Smooth muscle cell of the coronary artery (primary cell): Measurements from ENCODE around the gene LPIN2. TPM values are rescaled to one million over a fixed set of nuclear protein-coding genes. Genes with fewer than 3 reads are reported as not detected.

Source experiments
- total RNA-seq: library from RNA; depleted of rRNA; stranded (reverse); fragments of >200 nt; gene quantifications from 2 replicates; pipeline ENCODE4 v1.2.3, GENCODE V29; 2014; ENCODE audit warnings: low replicate concordance

Gene LPIN2, protein sequence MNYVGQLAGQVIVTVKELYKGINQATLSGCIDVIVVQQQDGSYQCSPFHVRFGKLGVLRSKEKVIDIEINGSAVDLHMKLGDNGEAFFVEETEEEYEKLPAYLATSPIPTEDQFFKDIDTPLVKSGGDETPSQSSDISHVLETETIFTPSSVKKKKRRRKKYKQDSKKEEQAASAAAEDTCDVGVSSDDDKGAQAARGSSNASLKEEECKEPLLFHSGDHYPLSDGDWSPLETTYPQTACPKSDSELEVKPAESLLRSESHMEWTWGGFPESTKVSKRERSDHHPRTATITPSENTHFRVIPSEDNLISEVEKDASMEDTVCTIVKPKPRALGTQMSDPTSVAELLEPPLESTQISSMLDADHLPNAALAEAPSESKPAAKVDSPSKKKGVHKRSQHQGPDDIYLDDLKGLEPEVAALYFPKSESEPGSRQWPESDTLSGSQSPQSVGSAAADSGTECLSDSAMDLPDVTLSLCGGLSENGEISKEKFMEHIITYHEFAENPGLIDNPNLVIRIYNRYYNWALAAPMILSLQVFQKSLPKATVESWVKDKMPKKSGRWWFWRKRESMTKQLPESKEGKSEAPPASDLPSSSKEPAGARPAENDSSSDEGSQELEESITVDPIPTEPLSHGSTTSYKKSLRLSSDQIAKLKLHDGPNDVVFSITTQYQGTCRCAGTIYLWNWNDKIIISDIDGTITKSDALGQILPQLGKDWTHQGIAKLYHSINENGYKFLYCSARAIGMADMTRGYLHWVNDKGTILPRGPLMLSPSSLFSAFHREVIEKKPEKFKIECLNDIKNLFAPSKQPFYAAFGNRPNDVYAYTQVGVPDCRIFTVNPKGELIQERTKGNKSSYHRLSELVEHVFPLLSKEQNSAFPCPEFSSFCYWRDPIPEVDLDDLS
- total RNA-seq, result 16.4 and 16.9 TPM in 2 replicates

DNA sequence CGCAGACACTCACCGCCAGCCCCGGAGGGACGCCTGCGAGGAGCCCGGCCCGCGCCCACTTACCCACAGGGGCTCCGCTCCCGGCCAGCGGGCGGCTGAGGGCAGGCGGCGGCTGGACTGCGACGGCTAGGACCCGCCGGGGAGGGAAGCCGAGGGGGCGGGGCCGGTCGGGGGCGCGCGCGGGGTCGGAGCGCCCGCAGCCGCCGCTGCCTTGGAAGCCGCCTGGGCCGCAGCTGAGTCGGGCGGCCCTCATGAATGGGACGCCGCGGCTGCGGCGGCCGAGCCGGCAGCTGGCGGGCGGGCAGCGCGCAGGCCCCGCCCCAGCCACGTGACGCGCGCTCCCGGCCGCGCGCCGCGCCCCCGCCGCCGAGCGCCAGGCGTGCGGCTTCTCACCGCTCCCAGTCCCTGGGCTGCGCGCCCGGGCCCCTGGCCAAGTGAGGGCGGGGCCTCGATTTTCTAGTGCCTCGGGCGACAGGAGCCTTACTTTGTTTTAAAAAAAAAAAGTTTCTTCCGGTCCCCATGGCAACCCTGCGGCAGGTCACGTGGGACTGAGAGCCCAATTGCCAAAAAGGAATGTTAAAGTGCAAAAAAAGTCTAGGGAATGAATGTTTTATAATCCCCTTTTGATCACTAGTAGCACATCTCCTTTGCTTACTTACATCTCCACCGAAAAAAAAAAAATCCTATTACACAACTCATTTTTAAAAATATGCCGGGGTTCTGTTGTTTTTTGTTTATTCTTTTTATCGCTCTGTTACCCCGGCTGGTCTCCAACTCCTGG, at the start of gene LPIN2:
Gene LPIN2, minus strand, starts transcription at position 121 of the 781 bp plus-strand sequence. CDS start 52,304 bp downstream, outside the sequence.

Other genes with a start within 250 kb of the LPIN2 start
- gene EMILIN2, start 166.1 kb downstream of the LPIN2 start, total RNA-seq, result 1.1 and 25.3 TPM in 2 replicates
- 0.98 and 1.3 TPM in 2 replicates for gene MYOM1, start 206.8 kb upstream of the LPIN2 start, total RNA-seq
- gene MYL12A, start 234.7 kb upstream of the LPIN2 start, total RNA-seq, result 1,261 and 1,536 TPM in 2 replicates
- 371 and 731 TPM in 2 replicates for gene MYL12B, start 249.0 kb upstream of the LPIN2 start, total RNA-seq